HL-60 (cell line): ENCODE measurements around the gene CCNI2.
A peak's percentile ranks its signal among the peaks of the same experiment; 100 is the strongest.

Experiments used
- DNase-seq, 2 experiments: peaks; one replicate each; pipeline ENCODE4 v3.0.0-alpha.2; 2010 to 2020; ENCODE audit warnings: low read depth in 1 of 2, low spot score in 1 of 2
- H3K27ac ChIP-seq: fragments of 250-450 bp; sonication (Bioruptor Pico); replicated peaks from 2 replicates; pipeline ENCODE4 v1.5.1; 2020; ENCODE audit warnings: mild to moderate bottlenecking, moderate library complexity
- H3K27me3 ChIP-seq: fragments of 250-450 bp; sonication (Bioruptor Pico); 2 replicates; pipeline ENCODE4 v1.5.1; 2021; ENCODE audit warnings: mild to moderate bottlenecking, moderate library complexity; ENCODE audit not compliant: insufficient read depth, poor library complexity, severe bottlenecking
- H3K4me3 ChIP-seq: replicated peaks from 2 replicates; pipeline ENCODE4 v1.5.1; 2011; ENCODE audit warnings: mild to moderate bottlenecking, control low read depth, low read length; ENCODE audit not compliant: insufficient read depth
- GABPA ChIP-seq: IDR thresholded peaks from 2 replicates; pipeline ENCODE4 v1.6.1; 2012; ENCODE audit warnings: low read depth
- POLR2AphosphoS5 ChIP-seq: IDR thresholded peaks from 2 replicates; pipeline ENCODE4 v1.6.1; 2012; ENCODE audit warnings: low read depth
- SPI1 ChIP-seq: IDR thresholded peaks from 2 replicates; pipeline ENCODE4 v1.6.1; 2012; ENCODE audit warnings: low read depth, mild to moderate bottlenecking, borderline replicate concordance
- TF ChIP-seq, protein P1 (sequence below): IDR thresholded peaks from one replicate; pipeline ENCODE4 v1.5.1; 2011; ENCODE audit warnings: low read length, control low read depth, inconsistent platforms; ENCODE audit not compliant: insufficient read depth
- TF ChIP-seq, protein P2 (sequence below): IDR thresholded peaks from 2 replicates; pipeline ENCODE4 v1.6.1; 2012; ENCODE audit warnings: low read depth; ENCODE audit not compliant: insufficient replicate concordance

CCNI2 gene

DNA sequence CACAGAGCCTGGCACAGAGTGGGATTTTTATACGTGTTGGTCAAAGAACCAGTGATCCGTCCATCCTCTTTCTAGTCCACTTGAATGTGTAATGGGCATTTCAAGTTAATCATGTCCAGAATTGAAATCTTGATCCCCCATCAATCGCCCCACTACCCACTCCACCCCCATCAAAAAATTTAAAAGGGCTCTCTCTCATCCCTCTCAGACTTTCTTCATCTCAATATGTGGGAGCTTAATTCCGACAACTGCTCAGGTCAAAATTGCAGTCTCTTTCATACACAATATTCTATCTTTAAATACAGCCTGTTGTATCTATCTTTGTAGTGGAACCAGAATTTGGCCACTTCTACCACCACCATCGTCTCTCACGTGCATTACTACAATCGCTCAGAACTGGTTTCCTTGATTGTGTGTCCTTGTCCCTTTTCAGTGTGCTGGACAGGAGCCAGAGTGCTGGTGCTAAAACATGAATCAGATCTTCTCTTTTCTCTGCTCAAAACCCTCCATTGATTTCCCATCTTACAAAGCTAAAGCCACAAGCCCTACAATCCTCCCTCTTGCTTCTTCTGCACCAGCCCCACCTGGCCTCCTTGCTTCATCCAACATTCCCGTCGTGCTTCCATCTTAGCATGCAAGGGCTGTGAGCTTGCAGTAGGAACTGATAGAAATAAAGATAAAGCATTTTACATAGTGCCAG, 9.1 kb upstream of the CCNI2 start:
- Histone ChIP-seq H3K4me3 (peak overlapping the region; percentile 81; the same call in 1 of the 2 replicates), H3K27ac (no peak overlapping the region), H3K27me3 (no peaks in the 10 kb centered on the region)
- TF ChIP-seq POLR2AphosphoS5, result no peak
- TF ChIP-seq, protein P1, sequence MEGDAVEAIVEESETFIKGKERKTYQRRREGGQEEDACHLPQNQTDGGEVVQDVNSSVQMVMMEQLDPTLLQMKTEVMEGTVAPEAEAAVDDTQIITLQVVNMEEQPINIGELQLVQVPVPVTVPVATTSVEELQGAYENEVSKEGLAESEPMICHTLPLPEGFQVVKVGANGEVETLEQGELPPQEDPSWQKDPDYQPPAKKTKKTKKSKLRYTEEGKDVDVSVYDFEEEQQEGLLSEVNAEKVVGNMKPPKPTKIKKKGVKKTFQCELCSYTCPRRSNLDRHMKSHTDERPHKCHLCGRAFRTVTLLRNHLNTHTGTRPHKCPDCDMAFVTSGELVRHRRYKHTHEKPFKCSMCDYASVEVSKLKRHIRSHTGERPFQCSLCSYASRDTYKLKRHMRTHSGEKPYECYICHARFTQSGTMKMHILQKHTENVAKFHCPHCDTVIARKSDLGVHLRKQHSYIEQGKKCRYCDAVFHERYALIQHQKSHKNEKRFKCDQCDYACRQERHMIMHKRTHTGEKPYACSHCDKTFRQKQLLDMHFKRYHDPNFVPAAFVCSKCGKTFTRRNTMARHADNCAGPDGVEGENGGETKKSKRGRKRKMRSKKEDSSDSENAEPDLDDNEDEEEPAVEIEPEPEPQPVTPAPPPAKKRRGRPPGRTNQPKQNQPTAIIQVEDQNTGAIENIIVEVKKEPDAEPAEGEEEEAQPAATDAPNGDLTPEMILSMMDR, result no peak
- no peak for TF ChIP-seq GABPA
- TF ChIP-seq SPI1, result no peak
- TF ChIP-seq, protein P2, sequence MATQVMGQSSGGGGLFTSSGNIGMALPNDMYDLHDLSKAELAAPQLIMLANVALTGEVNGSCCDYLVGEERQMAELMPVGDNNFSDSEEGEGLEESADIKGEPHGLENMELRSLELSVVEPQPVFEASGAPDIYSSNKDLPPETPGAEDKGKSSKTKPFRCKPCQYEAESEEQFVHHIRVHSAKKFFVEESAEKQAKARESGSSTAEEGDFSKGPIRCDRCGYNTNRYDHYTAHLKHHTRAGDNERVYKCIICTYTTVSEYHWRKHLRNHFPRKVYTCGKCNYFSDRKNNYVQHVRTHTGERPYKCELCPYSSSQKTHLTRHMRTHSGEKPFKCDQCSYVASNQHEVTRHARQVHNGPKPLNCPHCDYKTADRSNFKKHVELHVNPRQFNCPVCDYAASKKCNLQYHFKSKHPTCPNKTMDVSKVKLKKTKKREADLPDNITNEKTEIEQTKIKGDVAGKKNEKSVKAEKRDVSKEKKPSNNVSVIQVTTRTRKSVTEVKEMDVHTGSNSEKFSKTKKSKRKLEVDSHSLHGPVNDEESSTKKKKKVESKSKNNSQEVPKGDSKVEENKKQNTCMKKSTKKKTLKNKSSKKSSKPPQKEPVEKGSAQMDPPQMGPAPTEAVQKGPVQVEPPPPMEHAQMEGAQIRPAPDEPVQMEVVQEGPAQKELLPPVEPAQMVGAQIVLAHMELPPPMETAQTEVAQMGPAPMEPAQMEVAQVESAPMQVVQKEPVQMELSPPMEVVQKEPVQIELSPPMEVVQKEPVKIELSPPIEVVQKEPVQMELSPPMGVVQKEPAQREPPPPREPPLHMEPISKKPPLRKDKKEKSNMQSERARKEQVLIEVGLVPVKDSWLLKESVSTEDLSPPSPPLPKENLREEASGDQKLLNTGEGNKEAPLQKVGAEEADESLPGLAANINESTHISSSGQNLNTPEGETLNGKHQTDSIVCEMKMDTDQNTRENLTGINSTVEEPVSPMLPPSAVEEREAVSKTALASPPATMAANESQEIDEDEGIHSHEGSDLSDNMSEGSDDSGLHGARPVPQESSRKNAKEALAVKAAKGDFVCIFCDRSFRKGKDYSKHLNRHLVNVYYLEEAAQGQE, result no peak
- no peak for DNase-seq

DNA sequence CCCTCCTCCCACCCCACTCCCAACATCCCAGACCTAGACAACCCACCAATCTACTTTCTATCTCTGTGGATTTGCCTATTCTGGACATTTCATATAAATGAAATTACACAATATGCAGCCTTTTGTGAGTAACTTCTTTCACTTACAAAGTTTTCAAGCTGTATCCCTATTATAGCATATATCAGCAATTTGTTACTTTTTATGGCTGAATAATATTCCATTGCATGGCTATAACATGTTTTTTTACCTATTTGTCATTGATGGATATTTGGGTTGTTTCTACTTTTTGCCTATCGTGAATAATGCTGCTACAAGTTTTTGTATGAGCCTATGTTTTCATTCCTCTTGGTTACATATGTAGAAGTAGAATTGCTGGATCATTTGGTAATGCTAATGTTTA, 8.0 kb upstream of the CCNI2 start:
- DNase-seq, result no peak
- no peak overlapping the region for H3K27ac ChIP-seq
- H3K4me3 ChIP-seq, result no peak overlapping the region
- TF ChIP-seq, protein P1, result no peak
- TF ChIP-seq SPI1 (no peak), GABPA (no peak), POLR2AphosphoS5 (no peak)
- TF ChIP-seq, protein P2, result no peak
- no peaks in the 10 kb centered on the region for H3K27me3 ChIP-seq

DNA sequence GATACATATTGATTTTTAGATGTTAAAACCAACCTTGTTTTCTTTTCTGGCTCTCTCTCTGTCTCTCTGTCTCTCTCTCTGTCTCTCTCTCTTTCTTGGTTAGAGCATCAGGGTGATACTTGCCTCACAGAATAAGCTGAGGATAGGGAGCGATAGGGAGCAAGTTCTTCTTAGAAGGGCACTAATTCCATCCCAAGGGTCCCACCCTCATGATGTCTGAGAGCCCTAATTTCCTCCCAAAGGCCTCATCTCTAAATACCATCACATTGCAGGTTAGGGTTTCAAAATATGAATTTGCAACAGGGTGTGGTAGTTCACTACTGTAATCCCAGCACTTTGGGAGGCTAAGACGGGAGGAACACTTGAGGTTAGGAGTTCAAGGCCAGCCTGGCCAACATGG, 5.1 kb upstream of the CCNI2 start:
- Histone ChIP-seq H3K27ac (no peak overlapping the region), H3K4me3 (no peak overlapping the region), H3K27me3 (no peaks in the 10 kb centered on the region)
- DNase-seq, result no peak
- TF ChIP-seq GABPA, result no peak
- TF ChIP-seq, protein P1, result no peak
- no peak for TF ChIP-seq SPI1
- no peak for TF ChIP-seq POLR2AphosphoS5
- TF ChIP-seq, protein P2, result no peak
